ENCODE data around the gene CRHR1.

GRCh38 chr17:45735488-45735887 is 48.6 kb upstream of the CRHR1 start:
- no peak for TF ChIP-seq RFX5 (IDR thresholded peaks at IDR 0.05; ENCODE audit: low read depth, low read length)
- no peak for TF ChIP-seq CTCF (conservative IDR thresholded peaks at IDR 0.05; ENCODE audit: low read depth, low read length)
- TF ChIP-seq POLR2A (IDR thresholded peaks at IDR 0.05; ENCODE audit: low read depth, low read length) = no peak
- peak; percentile 38; the same call in 1 of the 2 replicates for TF ChIP-seq MAFK (IDR thresholded peaks at IDR 0.05; ENCODE audit: low read depth, low read length)
- TF ChIP-seq ELK1 (IDR thresholded peaks at IDR 0.05; ENCODE audit: borderline replicate concordance, low read depth, low read length) = no peak
- no peak for TF ChIP-seq CEBPB (IDR thresholded peaks at IDR 0.05; ENCODE audit: low read depth, low read length)
- TF ChIP-seq MXI1 (IDR thresholded peaks at IDR 0.05; ENCODE audit: borderline replicate concordance, low read depth, low read length) = no peak
- no peak for TF ChIP-seq BHLHE40 (IDR thresholded peaks at IDR 0.05; ENCODE audit: low read depth, low read length)
- no peak for TF ChIP-seq CHD1 (IDR thresholded peaks at IDR 0.05; ENCODE audit: low read depth, low read length)
- TF ChIP-seq USF2 (IDR thresholded peaks at IDR 0.05; ENCODE audit: low read depth, low read length) = no peak
- no peak for TF ChIP-seq SMC3 (IDR thresholded peaks at IDR 0.05; ENCODE audit: low read depth, low read length)
- TF ChIP-seq RCOR1 (IDR thresholded peaks at IDR 0.05; ENCODE audit: insufficient replicate concordance, low read length) = no peak
- no peak for TF ChIP-seq NFE2L2 (IDR thresholded peaks at IDR 0.05; ENCODE audit: low read depth, low read length)
- no peak for TF ChIP-seq RAD21 (IDR thresholded peaks at IDR 0.05; ENCODE audit: low read length)
